ENCODE data around the gene MAGEB17.
"Not testable (repeated sequence)": the region's sequence is repeated elsewhere in the genome, so short reads cannot be mapped to it uniquely, and the experiment has no call there.

Gene MAGEB17

DNA sequence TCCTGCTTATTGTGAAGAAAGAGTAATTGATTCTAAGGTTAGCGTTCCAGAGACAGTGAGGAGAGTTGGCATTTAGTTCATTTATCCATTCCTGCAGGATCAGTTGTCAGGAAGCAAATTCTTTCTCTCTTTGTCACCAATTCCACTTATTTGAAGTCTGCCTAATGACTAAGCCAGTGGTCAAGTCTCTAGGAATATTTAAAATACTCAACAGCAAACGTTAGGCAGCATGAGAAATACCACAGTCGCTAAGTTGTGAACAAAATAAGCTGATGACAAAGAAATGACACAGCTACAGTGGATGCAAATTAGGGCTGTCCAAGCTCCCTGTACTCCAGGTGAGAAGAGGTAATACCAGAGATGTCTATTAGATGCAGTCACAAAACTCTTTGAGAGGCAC, 6.6 kb upstream of the MAGEB17 start:
- DNase-seq: no peak

DNA sequence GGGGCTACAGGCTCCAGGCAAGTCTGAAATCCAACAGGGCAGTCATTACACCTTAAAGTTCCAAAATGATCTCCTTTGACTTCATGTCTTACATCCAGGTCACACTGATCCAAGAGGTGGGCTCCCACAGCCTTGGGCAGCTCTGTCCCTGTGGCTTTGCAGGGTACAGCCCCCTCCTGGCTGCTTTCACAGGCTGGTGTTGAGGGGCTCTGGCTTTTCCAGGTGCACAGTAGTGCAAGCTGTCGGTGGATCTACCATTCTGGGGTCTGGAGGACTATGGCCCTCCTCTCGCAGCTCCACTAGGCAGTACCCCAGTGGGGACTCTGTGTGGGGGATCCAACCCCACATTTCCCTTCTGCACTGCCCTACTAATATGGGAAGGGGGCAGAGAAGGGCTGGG, 6.1 kb upstream of the MAGEB17 start:
- DNase-seq: not testable (repeated sequence)

DNA sequence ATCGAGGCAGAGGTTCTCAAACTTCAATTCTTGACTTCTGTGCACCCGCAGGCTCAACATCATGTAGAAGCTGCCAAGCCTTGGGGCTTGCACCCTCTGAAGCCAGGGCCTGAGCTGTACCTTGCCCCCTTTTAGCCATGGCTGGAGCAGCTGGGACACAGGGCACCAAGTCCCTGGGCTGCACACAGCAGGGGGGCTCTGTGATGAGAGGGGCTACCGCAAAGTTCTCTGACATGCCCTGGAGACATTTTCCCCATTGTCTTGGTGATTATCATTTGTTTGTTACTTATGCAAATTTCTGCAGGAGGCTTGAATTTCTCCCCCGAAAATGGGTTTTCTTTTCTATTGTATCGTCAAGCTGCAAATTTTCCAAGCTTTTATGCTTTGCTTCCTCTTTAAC, 4.9 kb upstream of the MAGEB17 start:
- no peak for DNase-seq

DNA sequence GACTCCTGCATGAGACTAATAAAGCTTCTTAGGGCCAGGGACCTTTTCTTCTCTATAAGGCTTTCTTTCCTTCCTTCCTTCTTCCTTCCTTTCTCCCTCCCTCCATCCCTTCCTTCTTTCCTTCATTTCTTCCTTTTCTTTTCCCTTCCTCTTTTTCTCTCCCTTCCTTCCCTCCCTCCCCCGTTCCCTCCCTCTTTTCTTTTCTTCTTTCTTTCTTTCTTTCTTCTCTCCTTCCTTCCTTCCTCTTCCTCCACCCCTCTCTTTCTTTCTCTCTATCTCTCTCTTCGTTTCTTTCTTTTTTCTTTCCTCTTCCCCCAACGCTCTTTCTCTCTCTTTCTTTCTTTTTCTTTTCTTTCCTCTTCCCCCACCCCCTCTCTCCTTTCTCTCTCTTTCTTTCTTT, 2.5 kb upstream of the MAGEB17 start:
- DNase-seq: no peak

DNA sequence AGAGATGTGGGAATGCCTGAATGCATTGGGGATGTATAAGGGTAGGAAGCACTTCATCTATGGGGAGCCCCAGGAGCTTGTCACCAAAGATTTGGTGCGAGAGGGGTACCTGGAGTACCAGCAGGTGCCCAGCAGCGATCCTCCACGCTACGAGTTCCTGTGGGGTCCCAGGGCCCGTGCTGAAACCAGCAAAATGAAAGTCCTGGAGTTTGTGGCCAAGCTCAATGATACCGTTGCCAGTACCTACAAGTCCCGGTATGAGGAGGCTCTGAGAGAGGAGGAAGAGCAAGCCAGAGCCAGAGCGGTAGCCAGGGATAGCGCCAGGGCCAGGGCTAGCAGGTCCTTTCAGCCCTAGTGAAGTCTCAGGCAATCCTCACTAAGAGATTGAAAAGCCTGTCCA, 3.8 kb downstream of the MAGEB17 start:
- no peak for DNase-seq

DNA sequence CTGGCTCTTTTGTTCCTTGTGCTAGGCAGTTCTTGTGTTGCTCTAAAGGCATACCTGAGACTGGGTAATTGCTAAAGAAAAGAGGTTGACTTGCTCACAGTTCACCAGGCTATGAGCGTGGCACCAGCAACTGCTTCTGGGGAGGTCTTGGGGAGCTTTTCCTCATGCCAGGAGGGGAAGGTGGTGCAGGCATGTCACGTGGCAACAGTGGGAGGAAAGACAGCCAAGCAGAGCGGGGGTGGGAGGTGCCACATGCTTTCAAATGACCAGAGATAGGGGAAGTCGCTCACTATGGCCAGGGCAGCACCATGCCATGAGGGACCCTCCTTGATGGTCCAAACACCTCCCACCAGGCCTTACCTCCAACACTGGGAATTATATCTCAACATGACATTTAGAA, 4.7 kb downstream of the MAGEB17 start:
- DNase-seq: no peak

DNA sequence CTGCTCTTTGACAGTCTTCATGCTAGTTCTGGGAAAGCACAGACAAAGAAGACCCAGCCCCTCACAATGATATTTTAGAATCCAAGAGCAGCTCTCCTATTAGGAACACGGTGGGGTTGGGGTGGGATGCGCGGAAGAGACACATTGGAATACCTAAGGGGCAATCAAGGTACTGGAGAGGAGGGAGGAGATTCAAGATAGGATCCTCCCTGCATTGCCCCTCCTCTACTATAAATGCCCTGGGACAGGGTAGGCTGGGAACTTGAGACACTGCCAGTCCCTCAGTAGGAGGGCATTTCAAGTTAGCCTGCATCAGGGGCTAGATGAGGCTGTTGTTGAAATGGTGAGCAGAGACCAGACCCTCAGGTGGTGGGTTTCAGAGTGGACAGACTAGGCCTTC, 5.1 kb downstream of the MAGEB17 start:
- no peak for DNase-seq

DNA sequence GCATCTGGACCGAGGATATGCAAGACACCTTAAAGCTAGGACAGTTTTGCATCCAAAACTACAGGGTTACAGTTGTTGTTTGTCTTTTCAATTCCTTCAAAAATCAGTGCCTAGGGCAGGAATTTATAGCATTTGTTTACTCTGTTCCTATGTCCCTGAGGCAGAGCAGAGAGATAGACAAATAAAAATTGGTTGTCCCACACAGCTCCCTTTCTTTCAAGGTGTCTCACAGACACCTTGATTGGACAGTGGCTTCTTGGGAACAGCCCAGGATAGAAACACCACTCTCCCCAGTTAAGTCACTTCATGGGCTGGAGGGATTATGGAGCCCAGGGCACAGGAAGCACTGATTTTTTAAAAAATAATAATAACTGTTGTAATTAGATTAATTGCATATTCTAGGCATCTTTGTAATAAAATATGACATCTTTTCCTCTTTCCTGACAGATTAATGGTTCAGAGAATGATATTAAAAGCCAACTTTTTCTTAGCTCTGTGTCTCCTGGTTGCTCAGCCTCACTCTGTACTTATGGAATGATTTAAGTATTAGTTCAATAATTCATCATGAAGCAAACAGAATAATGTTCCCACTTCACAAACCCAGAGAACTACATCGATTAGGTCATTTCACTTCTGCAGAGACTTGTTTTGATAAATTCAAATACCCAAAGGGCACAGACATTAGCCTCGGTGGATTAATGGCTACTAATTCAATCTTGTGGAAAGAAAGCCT, 8.2 kb downstream of the MAGEB17 start:
- DNase-seq: no peak

DNA sequence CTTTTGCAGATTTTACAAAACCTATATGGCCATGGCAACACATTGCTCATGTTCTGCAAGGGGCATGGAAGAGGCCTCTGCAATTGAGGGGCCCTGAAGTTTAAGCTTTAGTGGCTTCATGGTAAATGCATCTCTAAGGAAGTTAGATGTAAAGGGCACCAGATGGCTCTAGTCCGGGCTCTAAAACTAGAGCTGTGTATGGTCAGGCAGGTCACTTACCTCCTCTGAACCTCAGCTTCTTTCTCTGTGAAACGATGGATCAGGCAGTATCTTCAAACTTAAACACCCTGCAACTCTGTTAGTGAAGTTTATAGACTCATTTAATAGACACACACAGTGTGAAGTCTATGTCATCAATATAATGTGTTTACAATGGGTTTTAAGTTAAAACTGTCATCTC, 10.0 kb downstream of the MAGEB17 start:
- DNase-seq: no peak

DNA sequence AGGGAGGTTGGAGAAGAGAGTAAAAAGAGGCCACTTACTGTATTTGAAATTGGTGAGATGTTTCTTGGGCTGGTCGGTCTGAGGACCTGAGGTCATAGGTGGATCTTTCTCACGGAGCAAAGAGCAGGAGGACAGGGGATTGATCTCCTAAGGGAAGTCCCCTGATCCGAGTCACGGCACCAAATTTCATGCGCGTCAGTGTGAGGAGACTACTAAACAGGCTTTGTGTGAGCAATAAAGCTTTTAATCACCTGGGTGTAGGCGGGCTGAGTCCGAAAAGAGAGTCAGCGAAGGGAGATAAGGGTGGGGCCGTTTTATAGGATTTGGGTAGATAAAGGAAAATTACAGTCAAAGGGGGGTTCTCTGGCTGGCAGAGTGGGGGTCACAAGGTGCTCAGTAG, 16.6 kb downstream of the MAGEB17 start:
- not testable (repeated sequence) for DNase-seq

DNA sequence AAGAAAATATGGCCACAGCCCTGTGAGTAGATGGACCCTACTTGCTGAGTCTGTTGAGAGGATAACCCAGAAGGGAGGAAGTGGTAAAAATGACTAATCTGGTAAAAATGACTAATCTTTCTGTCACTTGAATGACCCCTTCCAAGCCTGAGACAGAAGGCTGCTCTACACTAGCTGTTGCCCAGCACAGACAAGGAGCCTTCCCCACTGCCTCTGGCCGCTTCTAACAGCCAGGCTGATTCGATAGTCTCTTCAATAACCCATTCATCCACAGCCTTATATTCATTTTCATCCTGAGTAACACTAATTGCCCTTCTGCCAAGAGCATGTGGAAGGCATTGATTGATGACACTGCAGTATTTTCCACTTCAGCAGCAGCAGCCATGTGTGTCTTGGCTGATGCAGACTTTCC, 18.4 kb downstream of the MAGEB17 start:
- DNase-seq: no peak

DNA sequence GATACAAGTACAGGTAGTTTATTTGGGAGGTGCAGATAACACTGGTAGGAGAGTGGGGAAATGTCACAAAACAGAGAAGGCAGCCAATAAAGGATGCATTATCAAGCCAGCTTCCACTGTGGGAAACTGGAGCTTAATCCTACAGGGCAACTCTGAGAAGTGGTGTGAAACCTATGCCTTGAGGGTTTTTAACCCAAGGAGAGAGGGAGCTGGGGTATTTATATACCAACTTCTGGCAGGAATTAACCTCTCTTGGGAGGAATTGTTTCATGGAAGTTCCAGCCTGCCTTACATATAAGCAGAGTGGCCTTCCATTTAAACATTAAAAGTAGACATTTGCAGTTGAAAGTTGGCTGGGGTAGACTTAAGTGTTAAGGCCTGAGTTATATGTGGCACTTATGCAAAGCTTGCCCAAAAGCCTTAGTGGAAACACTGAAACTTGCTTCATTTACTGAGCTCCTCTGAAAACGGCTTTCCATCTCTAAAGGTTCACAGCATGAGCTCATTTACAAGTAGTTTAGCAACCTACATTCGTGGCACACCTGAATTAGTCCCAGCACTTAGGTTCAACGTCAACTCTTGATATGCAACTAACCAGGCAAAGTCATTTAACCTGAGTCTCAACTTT, 19.2 kb downstream of the MAGEB17 start:
- no peak for DNase-seq

DNA sequence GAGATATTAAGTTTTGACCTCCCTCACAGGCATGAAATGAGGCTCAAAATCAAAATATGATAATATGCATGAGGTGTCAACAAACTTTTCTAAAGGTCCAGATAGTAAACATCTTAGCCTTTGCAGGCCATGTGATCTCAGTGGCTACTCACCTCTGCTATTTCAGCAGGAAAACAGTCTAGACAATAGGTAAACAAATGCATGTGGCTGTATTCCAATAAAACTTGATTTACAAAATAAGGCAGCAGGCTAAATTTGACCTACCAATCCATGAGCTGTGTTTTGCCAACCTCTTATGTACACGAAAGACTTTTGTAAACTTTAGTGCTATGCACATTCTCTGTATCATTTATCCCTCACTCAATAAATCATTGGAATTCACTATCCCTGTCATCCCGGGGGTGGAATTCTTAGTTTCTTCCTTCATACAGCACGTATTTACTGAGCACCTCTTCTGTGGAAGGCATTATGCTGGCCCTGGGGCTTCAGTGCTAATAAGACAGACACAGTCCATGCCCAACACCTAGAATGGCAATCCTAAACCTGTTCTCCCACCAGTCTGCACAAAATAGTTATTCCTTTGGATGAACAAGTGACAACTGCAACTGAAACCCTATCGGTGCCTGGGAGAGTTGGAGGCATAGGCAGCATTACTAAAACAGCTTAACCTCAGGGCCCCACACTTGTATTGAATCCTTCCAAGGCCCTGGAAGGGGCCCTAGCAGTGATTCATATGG, 19.9 kb downstream of the MAGEB17 start:
- no peak for DNase-seq

DNA sequence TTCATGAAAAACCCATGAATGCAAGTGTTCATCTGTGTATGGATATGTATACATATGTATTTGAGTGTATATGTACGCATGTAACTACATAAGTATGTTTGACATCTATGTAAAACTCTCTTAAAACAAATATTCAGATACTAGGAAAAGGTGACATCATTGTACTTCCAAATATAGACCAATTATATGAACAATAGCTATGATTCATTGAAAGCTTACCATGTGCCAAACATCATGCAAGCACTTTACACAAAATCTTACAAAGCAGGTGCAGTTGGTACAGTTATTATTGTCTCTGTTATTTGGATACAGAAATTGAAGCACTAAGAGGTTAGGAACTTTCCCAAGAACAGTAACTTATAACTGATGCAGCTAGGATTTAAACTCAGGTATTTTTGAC, 21.4 kb downstream of the MAGEB17 start:
- no peak for DNase-seq

DNA sequence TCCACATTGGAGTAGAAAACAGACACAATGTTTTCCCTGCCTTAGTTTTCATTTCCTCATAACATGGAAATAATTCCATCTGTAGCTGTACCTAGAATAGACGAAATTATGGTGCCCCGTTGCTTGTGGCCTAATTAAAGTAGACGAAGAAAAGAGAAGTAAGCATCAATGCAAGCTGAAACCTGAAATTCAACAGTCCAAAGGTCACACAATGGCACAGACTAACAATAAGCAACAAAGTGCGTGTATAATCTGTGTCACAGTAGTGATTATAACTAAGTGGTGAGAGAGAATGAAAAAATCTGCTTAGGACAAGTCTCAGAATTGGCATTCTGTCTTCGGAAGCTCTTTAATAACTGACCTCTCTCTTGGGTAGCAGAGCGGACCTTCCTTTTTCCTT, 24.3 kb downstream of the MAGEB17 start:
- no peak for DNase-seq

DNA sequence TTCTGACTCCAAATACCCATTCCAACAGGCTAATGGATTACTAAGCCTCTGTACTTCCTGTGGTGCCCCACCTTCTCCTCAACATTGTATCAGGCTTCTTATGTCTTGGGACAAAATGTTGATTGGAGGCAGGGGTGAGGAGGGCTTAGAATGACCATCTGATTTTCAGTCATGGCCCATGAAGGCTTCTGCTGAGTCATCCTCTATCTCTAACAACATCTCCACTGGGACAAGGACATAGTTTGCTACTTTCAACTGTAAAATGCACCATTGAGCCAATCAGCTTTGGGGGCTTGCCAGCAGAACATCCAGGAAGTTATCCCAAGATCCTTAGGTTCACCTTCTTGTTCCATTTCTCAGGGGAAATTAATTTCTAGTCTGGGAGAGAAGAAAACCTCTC, 29.5 kb downstream of the MAGEB17 start:
- DNase-seq: no peak

DNA sequence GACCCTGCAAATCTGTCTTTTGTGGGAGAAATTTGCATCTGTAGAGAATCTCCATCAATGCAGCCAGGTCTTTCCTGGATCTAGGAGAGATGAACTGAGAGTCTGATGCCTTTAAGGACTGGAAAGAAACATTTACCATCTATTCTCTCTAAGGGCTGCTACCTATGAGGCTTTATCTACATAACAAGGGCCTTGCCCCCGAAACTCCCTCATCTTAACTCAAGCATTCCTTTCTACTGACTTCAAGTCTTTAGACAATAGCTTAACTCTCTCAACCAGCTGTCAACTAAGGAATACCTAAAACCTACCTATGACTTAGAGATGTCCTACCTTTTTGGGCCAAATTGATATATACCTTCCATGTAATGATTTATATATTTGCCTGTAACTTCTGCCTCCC, 32.1 kb downstream of the MAGEB17 start:
- DNase-seq: no peak

DNA sequence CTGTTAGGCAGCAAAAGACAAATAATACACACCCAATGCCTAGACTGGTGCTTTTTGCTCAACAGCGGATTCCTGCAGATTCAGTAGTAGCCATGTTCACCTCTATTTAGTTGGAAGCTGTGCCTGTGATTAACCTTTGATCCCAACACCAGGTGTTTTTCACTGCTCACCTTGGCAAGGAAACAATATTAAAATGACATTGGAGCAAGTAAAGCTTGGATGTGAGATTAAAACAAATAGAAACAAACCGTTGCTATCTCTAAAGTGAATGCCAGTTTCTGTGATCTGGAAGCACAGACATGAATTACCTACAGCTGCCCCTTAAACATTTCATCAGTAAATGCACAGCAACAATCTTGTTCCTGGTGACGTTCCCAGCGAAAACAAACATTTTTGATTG, 35.7 kb downstream of the MAGEB17 start:
- DNase-seq: no peak

DNA sequence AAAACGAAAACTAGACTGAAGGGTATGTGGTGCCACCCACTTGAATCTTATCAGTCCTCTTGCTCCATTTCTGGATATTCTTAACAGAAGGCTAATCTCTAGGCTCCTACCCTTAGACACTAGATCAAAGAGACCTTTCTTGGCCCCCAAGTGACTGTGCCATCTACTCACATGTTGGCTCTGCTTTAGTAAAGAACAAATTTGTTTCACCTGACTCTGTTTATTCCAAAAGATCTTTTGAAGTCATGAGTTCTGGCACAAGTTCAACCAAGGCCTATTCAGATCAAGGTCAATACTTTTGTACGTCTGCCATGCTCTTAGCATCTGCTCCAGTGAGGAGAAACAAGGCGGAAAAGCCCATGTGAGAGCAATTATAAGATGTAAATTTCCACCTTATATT, 37.3 kb downstream of the MAGEB17 start:
- DNase-seq: no peak

DNA sequence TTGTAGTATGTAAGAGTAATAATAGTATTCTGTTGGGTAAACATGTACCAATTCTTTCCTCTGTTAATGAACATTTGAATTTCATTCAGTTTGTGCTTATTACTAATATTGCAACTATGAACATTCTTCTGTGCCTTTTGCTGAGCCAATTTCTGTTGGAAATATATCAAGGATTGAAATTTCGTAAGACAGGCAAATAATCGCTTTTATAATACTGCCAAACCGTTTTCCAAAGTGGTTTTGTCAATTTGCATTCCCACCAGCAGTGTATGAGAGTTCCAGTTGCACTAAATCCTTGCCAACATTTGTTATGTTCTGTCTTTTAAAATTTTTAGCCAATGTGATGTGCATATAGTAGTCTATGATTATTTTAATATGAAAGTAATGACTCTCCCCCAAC, 38.6 kb downstream of the MAGEB17 start:
- no peak for DNase-seq

DNA sequence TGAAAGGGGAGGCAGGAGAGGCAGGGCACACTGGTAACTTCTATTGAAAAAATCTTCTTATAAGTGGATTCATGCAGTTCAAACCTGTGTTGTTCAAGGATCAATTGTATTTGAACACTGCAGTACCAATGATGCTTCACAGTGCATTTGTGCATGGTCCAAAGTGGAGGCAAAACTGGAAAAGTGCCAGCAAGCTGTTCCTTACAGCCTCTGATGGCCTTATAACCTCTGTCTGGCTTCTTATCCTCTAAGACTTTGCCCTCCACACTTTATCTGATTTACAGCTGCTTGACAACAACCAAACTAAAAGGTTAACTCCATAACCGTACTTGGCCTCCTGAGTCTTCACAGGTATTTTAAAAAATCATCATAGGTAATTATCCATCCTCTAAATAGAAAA, 40.4 kb downstream of the MAGEB17 start:
- no peak for DNase-seq

DNA sequence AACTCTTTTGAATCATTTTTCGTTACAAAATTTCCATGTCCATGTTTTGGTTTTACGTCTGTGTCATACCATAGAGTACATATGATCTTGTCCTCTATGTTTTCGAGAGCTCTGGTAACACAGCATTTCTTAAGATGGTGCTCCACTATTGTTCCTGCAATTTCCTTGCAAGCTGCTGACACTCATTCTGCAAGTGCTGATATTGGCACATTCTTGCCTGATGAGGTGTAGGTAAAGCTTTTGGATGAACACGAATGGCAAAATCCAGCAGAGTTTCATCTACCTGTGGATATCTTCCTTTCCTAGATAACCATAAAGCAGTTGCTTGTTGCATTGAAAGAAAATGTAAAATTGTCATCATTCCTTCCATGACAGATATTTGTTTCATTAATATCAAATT, 41.3 kb downstream of the MAGEB17 start:
- no peak for DNase-seq

DNA sequence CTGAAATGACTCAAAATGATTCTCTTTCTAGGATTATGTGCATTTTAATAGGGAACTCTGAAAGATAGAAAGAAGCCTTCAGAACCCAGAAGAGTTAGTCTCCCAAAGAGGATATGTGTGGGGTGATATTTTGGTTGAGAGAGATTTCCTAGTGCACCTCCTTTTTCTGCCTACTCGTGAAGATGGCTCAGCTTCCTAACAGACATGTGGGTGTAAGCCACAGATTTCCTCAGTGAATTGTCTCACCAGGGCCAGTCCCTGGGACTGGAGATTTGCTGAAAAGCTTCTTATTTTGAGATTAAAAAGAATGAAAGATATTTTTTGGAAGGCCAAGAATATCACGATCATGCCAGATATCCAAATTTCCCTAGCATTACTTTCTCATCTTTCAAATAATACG, 42.8 kb downstream of the MAGEB17 start:
- DNase-seq: no peak

DNA sequence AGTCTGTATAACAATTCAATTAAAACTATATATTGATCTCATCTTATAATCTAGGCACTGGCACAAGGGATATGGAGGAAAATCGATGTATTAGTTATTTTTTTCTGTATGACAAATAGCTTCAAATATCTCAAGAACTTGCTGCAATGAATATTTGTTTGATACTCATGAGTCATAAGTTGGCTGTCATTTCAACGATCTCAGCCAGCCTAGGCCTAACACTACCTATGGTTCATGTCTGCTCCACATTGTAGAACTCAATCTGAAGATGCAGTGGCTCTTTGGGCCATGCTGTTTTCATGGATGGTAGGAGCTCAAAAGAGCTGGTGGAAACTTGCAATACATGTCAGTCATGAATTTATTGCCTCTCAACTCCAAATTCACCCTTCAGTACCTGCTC, 44.7 kb downstream of the MAGEB17 start:
- no peak for DNase-seq

Measured in NCI-H510A (cell line).